ENCODE measurements around the gene CASZ1. TPM values are rescaled to one million over a fixed set of nuclear protein-coding genes. Genes with fewer than 3 reads are reported as not detected.

The CASZ1 gene
- total RNA-seq, 1 donor from 2014 or later = 18.3 TPM

DNA sequence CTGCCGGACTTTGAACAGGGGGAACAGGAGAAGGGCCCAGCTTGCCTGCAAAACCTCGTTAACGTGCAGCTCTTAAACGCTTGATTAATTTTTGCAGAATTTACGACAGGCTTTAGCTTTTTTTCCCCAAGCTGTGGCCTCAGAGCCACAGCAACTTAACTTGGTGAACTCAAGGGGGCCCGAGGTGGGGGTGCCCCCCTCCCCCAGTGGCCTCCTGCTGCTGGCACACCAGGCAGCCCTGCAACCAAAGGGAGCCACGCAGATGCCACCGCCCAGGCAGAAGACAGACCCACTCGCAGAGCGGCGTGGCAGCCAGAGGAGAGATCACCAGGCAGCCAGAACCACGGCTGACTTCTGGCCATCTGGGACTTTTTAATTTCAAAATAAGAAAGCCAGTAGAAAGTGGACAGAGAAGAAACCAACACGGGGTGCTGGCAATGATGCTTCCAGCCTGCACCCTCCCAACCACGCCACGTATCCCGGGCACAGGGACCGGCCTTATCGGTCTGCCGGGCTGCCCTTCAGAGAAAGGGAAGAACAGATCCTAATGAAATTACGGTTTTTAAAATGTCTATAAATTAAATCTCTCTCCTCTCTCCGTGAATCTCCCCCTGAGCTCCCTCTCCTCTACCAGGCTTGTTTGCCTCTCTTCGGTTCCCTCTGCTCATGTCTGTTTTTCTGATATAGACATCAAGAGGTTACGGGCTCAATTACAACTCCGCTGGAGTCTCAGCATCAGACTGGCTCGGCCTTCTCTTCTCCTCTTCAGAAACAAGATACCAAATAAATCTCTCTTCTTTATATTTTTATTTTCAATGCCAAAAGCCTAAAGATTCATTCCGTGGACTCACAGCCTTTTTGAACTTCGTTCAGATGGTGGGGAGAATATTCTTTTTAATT is 6.4 kb downstream of the CASZ1 start:
- DNase-seq = no peak
- peaks cover 14% of the 10 kb centered on the region for H3K4me1 Mint-ChIP-seq (ENCODE audit: low read depth, unreplicated experiment)
- no peak overlapping the region for H3K27ac Mint-ChIP-seq (ENCODE audit: unreplicated experiment)
- TF ChIP-seq, protein P1, sequence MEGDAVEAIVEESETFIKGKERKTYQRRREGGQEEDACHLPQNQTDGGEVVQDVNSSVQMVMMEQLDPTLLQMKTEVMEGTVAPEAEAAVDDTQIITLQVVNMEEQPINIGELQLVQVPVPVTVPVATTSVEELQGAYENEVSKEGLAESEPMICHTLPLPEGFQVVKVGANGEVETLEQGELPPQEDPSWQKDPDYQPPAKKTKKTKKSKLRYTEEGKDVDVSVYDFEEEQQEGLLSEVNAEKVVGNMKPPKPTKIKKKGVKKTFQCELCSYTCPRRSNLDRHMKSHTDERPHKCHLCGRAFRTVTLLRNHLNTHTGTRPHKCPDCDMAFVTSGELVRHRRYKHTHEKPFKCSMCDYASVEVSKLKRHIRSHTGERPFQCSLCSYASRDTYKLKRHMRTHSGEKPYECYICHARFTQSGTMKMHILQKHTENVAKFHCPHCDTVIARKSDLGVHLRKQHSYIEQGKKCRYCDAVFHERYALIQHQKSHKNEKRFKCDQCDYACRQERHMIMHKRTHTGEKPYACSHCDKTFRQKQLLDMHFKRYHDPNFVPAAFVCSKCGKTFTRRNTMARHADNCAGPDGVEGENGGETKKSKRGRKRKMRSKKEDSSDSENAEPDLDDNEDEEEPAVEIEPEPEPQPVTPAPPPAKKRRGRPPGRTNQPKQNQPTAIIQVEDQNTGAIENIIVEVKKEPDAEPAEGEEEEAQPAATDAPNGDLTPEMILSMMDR (IDR thresholded peaks at IDR 0.05; ENCODE audit: partially characterized antibody, unreplicated experiment) = no peak
- no peak overlapping the region for H3K4me3 Mint-ChIP-seq (ENCODE audit: unreplicated experiment)
- peaks cover 10% of the 10 kb centered on the region for H3K27me3 Mint-ChIP-seq (ENCODE audit: unreplicated experiment)
- H3K9me3 Mint-ChIP-seq (ENCODE audit: unreplicated experiment) = peaks cover 9% of the 10 kb centered on the region
- H3K36me3 Mint-ChIP-seq (ENCODE audit: unreplicated experiment) = no peaks in the 10 kb centered on the region

DNA sequence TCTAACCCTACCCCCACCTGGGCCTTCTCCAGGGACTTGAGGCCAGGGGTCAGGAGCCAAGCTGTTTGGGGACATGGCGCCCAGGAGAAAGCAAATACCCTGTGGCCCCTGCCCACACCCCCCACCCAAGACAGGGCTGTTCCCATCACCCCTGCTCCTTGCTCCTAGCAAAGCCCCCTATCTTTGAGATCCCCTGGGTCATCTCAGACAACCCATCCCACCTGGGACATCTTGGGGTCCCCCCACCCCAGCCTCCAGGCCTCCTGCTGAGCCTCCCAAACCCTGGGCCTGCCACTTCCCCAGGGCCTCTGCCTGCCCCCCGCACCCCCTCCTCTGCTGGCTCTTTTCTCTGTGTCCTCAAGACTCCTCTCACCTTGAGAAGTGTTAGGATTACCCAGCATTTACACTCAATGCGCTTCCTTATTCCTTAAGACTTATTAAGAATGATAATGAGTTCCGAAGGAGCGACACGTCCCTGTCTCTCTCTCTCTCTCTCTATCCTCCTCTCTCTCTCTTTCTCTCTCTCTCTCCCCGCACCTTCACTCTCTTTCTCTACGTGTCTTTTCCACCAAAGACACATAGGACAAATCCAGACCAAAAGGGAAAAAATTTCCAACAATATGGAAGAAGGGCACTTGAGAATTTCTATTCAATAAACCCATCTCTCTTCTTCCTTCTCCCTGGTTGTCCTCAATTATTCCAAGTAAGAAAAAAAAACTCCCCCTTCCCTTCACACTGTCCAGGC is 7.2 kb downstream of the CASZ1 start:
- H3K4me1 Mint-ChIP-seq (ENCODE audit: low read depth, unreplicated experiment) = peaks cover 14% of the 10 kb centered on the region
- peaks cover 9% of the 10 kb centered on the region for H3K27me3 Mint-ChIP-seq (ENCODE audit: unreplicated experiment)
- TF ChIP-seq, protein P1 (IDR thresholded peaks at IDR 0.05; ENCODE audit: partially characterized antibody, unreplicated experiment) = no peak
- no peak for DNase-seq
- no peak overlapping the region for H3K27ac Mint-ChIP-seq (ENCODE audit: unreplicated experiment)
- H3K9me3 Mint-ChIP-seq (ENCODE audit: unreplicated experiment) = peaks cover 9% of the 10 kb centered on the region
- no peaks in the 10 kb centered on the region for H3K36me3 Mint-ChIP-seq (ENCODE audit: unreplicated experiment)
- no peak overlapping the region for H3K4me3 Mint-ChIP-seq (ENCODE audit: unreplicated experiment)

DNA sequence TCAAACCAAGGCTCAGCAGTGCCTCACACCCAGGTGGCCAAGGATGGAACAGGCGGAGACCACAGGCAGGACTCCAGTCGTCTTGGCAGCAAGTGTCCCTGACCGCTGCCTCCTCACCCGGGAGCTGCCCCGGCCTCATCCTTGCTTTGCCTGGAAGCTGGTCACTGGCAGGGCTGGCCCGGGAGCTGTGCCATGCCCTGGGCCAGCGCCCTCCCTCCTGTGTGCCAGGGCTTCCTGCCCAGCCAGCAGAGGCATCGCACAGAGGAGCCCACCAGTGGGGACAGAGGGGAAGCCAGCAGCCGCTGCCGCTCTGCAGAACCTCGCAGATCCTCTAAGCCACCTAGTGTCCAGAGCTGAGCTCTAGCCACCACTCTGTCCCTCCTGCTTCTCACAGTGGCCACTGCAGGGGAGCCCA is 7.8 kb downstream of the CASZ1 start:
- Mint-ChIP-seq H3K36me3 (ENCODE audit: unreplicated experiment) (no peaks in the 10 kb centered on the region), H3K4me1 (ENCODE audit: low read depth, unreplicated experiment) (peaks cover 12% of the 10 kb centered on the region), H3K27ac (ENCODE audit: unreplicated experiment) (no peak overlapping the region), H3K9me3 (ENCODE audit: unreplicated experiment) (peaks cover 7% of the 10 kb centered on the region), H3K27me3 (ENCODE audit: unreplicated experiment) (peaks cover 6% of the 10 kb centered on the region), H3K4me3 (ENCODE audit: unreplicated experiment) (no peak overlapping the region)
- peak; percentile 48 for DNase-seq
- TF ChIP-seq, protein P1 (IDR thresholded peaks at IDR 0.05; ENCODE audit: partially characterized antibody, unreplicated experiment) = no peak

DNA sequence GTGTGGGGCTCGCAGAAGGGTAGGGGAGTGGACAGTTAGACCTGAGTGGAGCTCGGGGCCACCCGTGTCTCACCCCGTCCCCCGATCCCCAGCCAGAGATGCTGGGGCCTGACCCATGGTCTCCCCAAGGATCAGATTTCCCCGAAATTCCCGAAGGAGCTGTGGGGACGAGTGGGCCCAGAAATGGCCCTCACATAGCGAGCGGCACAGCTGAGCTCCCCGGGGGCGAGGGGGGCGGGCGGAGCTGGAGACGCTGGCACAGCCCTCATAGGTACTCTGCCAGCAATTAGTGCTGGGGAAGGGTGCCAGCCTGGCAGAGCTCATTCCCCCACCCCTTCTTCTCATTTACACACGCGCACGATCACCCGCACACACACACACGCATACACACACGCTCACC is 9.2 kb downstream of the CASZ1 start:
- no peak for DNase-seq
- Mint-ChIP-seq H3K4me3 (ENCODE audit: unreplicated experiment) (no peak overlapping the region), H3K27me3 (ENCODE audit: unreplicated experiment) (peaks cover 2% of the 10 kb centered on the region), H3K4me1 (ENCODE audit: low read depth, unreplicated experiment) (peaks cover 6% of the 10 kb centered on the region), H3K36me3 (ENCODE audit: unreplicated experiment) (no peaks in the 10 kb centered on the region), H3K27ac (ENCODE audit: unreplicated experiment) (no peak overlapping the region), H3K9me3 (ENCODE audit: unreplicated experiment) (peaks cover 7% of the 10 kb centered on the region)
- TF ChIP-seq, protein P1 (IDR thresholded peaks at IDR 0.05; ENCODE audit: partially characterized antibody, unreplicated experiment) = no peak
